ENCODE data around the gene FTCD.

- TF ChIP-seq POLR2A (IDR thresholded peaks at IDR 0.05), result no peak
- no peak for TF ChIP-seq EP300 (IDR thresholded peaks at IDR 0.05)
- no peak for TF ChIP-seq CTCF (IDR thresholded peaks at IDR 0.05)
- no peak for TF ChIP-seq POLR2AphosphoS5 (IDR thresholded peaks at IDR 0.05)
These were observed 32.4 kb upstream of the FTCD start for GRCh38 chr21:46187814-46188213.
